ENCODE results near the gene CXCL17. TPM values are rescaled to one million over a fixed set of nuclear protein-coding genes. Genes with fewer than 3 reads are reported as not detected.
A peak's percentile ranks its signal among the peaks of the same experiment; 100 is the strongest.
"Not testable (repeated sequence)": the region's sequence is repeated elsewhere in the genome, so short reads cannot be mapped to it uniquely, and the experiment has no call there.

Gene CXCL17
- total and polyA plus RNA-seq, 4 donors = 0.18 TPM; not detected in 3

- peak in 1 of 6 donors; percentile 10 for DNase-seq (ENCODE audit: low read depth in 4 of 6, low spot score in 6 of 6)
- Histone ChIP-seq H3K4me3 (ENCODE audit: low read depth, low read length) (no peak overlapping the region), H3K36me3 (ENCODE audit: control insufficient read depth, insufficient read depth, low read length) (no peaks in the 10 kb centered on the region), H3K9me3 (ENCODE audit: control insufficient read depth, insufficient read depth, low read length) (no peaks in the 10 kb centered on the region), H3K4me1 (ENCODE audit: control insufficient read depth, insufficient read depth, low read length) (peaks cover 7% of the 10 kb centered on the region), H3K27me3 (ENCODE audit: control insufficient read depth, insufficient read depth, low read length) (no peaks in the 10 kb centered on the region), H3K27ac (ENCODE audit: low read depth, low read length) (peak overlapping the region; percentile 25)
- 72% methylated on average over 3 of the region's 5 CpGs for WGBS (ENCODE audit: insufficient coverage)
Observed at GRCh38 chr19:42466521-42467182, 23.9 kb upstream of the CXCL17 start.

- H3K9me3 ChIP-seq (ENCODE audit: control insufficient read depth, insufficient read depth, low read length) = no peaks in the 10 kb centered on the region
- no peak overlapping the region for H3K4me3 ChIP-seq (ENCODE audit: low read depth, low read length)
- 75% methylated on average over 5 of the region's 5 CpGs for WGBS (ENCODE audit: insufficient coverage)
- DNase-seq (ENCODE audit: low read depth in 4 of 6, low spot score in 6 of 6) = no peak
- H3K36me3 ChIP-seq (ENCODE audit: control insufficient read depth, insufficient read depth, low read length) = no peaks in the 10 kb centered on the region
- no peaks in the 10 kb centered on the region for H3K27me3 ChIP-seq (ENCODE audit: control insufficient read depth, insufficient read depth, low read length)
- H3K27ac ChIP-seq (ENCODE audit: low read depth, low read length) = no peak overlapping the region
- H3K4me1 ChIP-seq (ENCODE audit: control insufficient read depth, insufficient read depth, low read length) = peaks cover 11% of the 10 kb centered on the region
Observed at GRCh38 chr19:42465827-42466280, 23.1 kb upstream of the CXCL17 start.

GRCh38 chr19:42461700-42462324, 19.1 kb upstream of the CXCL17 start:
- no peaks in the 10 kb centered on the region for H3K36me3 ChIP-seq (ENCODE audit: control insufficient read depth, insufficient read depth, low read length)
- H3K4me1 ChIP-seq (ENCODE audit: control insufficient read depth, insufficient read depth, low read length) = peaks cover 11% of the 10 kb centered on the region
- no peaks in the 10 kb centered on the region for H3K9me3 ChIP-seq (ENCODE audit: control insufficient read depth, insufficient read depth, low read length)
- H3K27ac ChIP-seq (ENCODE audit: low read depth, low read length) = peak overlapping the region; percentile 67
- 26% methylated on average over 4 of the region's 4 CpGs for WGBS (ENCODE audit: insufficient coverage)
- H3K4me3 ChIP-seq (ENCODE audit: low read depth, low read length) = no peak overlapping the region
- DNase-seq (ENCODE audit: low read depth in 4 of 6, low spot score in 6 of 6) = peak in 1 of 6 donors; percentile 21
- H3K27me3 ChIP-seq (ENCODE audit: control insufficient read depth, insufficient read depth, low read length) = no peaks in the 10 kb centered on the region

GRCh38 chr19:42461231-42461630, 18.5 kb upstream of the CXCL17 start:
- peak overlapping the region; percentile 52 for H3K27ac ChIP-seq (ENCODE audit: low read depth, low read length)
- H3K4me3 ChIP-seq (ENCODE audit: low read depth, low read length); H3K36me3 ChIP-seq (ENCODE audit: control insufficient read depth, insufficient read depth, low read length); H3K9me3 ChIP-seq (ENCODE audit: control insufficient read depth, insufficient read depth, low read length); H3K27me3 ChIP-seq (ENCODE audit: control insufficient read depth, insufficient read depth, low read length); DNase-seq (ENCODE audit: low read depth in 4 of 6, low spot score in 6 of 6); H3K4me1 ChIP-seq (ENCODE audit: control insufficient read depth, insufficient read depth, low read length): not testable (repeated sequence)
- 95% methylated on average over 3 of the region's 8 CpGs for WGBS (ENCODE audit: insufficient coverage)

GRCh38 chr19:42459926-42460325, 17.2 kb upstream of the CXCL17 start:
- Histone ChIP-seq H3K27me3 (ENCODE audit: control insufficient read depth, insufficient read depth, low read length) (no peaks in the 10 kb centered on the region), H3K9me3 (ENCODE audit: control insufficient read depth, insufficient read depth, low read length) (no peaks in the 10 kb centered on the region), H3K36me3 (ENCODE audit: control insufficient read depth, insufficient read depth, low read length) (no peaks in the 10 kb centered on the region), H3K4me3 (ENCODE audit: low read depth, low read length) (no peak overlapping the region), H3K27ac (ENCODE audit: low read depth, low read length) (no peak overlapping the region), H3K4me1 (ENCODE audit: control insufficient read depth, insufficient read depth, low read length) (peaks cover 5% of the 10 kb centered on the region)
- no peak for DNase-seq (ENCODE audit: low read depth in 4 of 6, low spot score in 6 of 6)
- 100% methylated on average over 2 of the region's 2 CpGs for WGBS (ENCODE audit: insufficient coverage)

- no peaks in the 10 kb centered on the region for H3K4me1 ChIP-seq (ENCODE audit: control insufficient read depth, insufficient read depth, low read length)
- H3K36me3 ChIP-seq (ENCODE audit: control insufficient read depth, insufficient read depth, low read length) = no peaks in the 10 kb centered on the region
- no peak overlapping the region for H3K27ac ChIP-seq (ENCODE audit: low read depth, low read length)
- H3K4me3 ChIP-seq (ENCODE audit: low read depth, low read length) = no peak overlapping the region
- no CpG with 5 or more reads among the region's 1 CpG for WGBS (ENCODE audit: insufficient coverage)
- no peak for DNase-seq (ENCODE audit: low read depth in 4 of 6, low spot score in 6 of 6)
- H3K27me3 ChIP-seq (ENCODE audit: control insufficient read depth, insufficient read depth, low read length) = no peaks in the 10 kb centered on the region
- H3K9me3 ChIP-seq (ENCODE audit: control insufficient read depth, insufficient read depth, low read length) = no peaks in the 10 kb centered on the region
Observed at GRCh38 chr19:42455621-42456081, 12.9 kb upstream of the CXCL17 start.

- H3K4me3 ChIP-seq (ENCODE audit: low read depth, low read length) = no peak overlapping the region
- no peaks in the 10 kb centered on the region for H3K27me3 ChIP-seq (ENCODE audit: control insufficient read depth, insufficient read depth, low read length)
- H3K4me1 ChIP-seq (ENCODE audit: control insufficient read depth, insufficient read depth, low read length) = no peaks in the 10 kb centered on the region
- WGBS (ENCODE audit: insufficient coverage) = no CpG with 5 or more reads among the region's 2 CpGs
- H3K27ac ChIP-seq (ENCODE audit: low read depth, low read length) = no peak overlapping the region
- H3K9me3 ChIP-seq (ENCODE audit: control insufficient read depth, insufficient read depth, low read length) = no peaks in the 10 kb centered on the region
- H3K36me3 ChIP-seq (ENCODE audit: control insufficient read depth, insufficient read depth, low read length) = no peaks in the 10 kb centered on the region
- no peak for DNase-seq (ENCODE audit: low read depth in 4 of 6, low spot score in 6 of 6)
Observed at GRCh38 chr19:42455086-42455485, 12.3 kb upstream of the CXCL17 start.

- no peaks in the 10 kb centered on the region for H3K4me1 ChIP-seq (ENCODE audit: control insufficient read depth, insufficient read depth, low read length)
- H3K4me3 ChIP-seq (ENCODE audit: low read depth, low read length) = no peak overlapping the region
- no peak for DNase-seq (ENCODE audit: low read depth in 4 of 6, low spot score in 6 of 6)
- H3K27me3 ChIP-seq (ENCODE audit: control insufficient read depth, insufficient read depth, low read length) = no peaks in the 10 kb centered on the region
- H3K36me3 ChIP-seq (ENCODE audit: control insufficient read depth, insufficient read depth, low read length) = no peaks in the 10 kb centered on the region
- no peaks in the 10 kb centered on the region for H3K9me3 ChIP-seq (ENCODE audit: control insufficient read depth, insufficient read depth, low read length)
- H3K27ac ChIP-seq (ENCODE audit: low read depth, low read length) = no peak overlapping the region
- no CpG with 5 or more reads among the region's 4 CpGs for WGBS (ENCODE audit: insufficient coverage)
Observed at GRCh38 chr19:42452590-42452989, 9.8 kb upstream of the CXCL17 start.

- no peaks in the 10 kb centered on the region for H3K27me3 ChIP-seq (ENCODE audit: control insufficient read depth, insufficient read depth, low read length)
- no peak overlapping the region for H3K4me3 ChIP-seq (ENCODE audit: low read depth, low read length)
- peak; percentile 44 to 92 (median 72) for DNase-seq (ENCODE audit: low read depth in 4 of 6, low spot score in 6 of 6)
- no peaks in the 10 kb centered on the region for H3K4me1 ChIP-seq (ENCODE audit: control insufficient read depth, insufficient read depth, low read length)
- H3K36me3 ChIP-seq (ENCODE audit: control insufficient read depth, insufficient read depth, low read length) = no peaks in the 10 kb centered on the region
- no CpG with 5 or more reads among the region's 3 CpGs for WGBS (ENCODE audit: insufficient coverage)
- H3K27ac ChIP-seq (ENCODE audit: low read depth, low read length) = no peak overlapping the region
- H3K9me3 ChIP-seq (ENCODE audit: control insufficient read depth, insufficient read depth, low read length) = no peaks in the 10 kb centered on the region
Observed at GRCh38 chr19:42450314-42450934, 7.7 kb upstream of the CXCL17 start.

Data from spinal cord (tissue), 10 donors.